ENCODE data around the gene FAM3A.

- no peak for TF ChIP-seq ZNF785 (tag by site-specific recombination; IDR thresholded peaks at IDR 0.05)
- no peak for TF ChIP-seq CTCF (tag by site-specific recombination; IDR thresholded peaks at IDR 0.05)
- TF ChIP-seq ZSCAN30 (tag by site-specific recombination; IDR thresholded peaks at IDR 0.05): no peak
- no peak for TF ChIP-seq TCF7L2 (IDR thresholded peaks at IDR 0.05; ENCODE audit: borderline replicate concordance, low read depth, low read length)
- TF ChIP-seq ZNF629 (tag by site-specific recombination; IDR thresholded peaks at IDR 0.05): no peak
- TF ChIP-seq ZNF473 (tag by site-specific recombination; IDR thresholded peaks at IDR 0.05): no peak
- no peak for TF ChIP-seq ZBTB8A (tag by site-specific recombination; IDR thresholded peaks at IDR 0.05)
- TF ChIP-seq ZNF639 (tag by site-specific recombination; IDR thresholded peaks at IDR 0.05): no peak
- TF ChIP-seq ZNF670 (tag by site-specific recombination; IDR thresholded peaks at IDR 0.05; ENCODE audit: low read depth): no peak
These were observed 26.8 kb upstream of the FAM3A start for GRCh38 chrX:154542723-154543424.

Data from HEK293 (cell line).